SKM-1 treated with dmso at 0.1 percent for 144 hours (cell line): ENCODE results near the gene UBE2G2.

Experiments
- DNase-seq: peaks from one replicate; lab custom pipeline; 2025; ENCODE audit not compliant: unreplicated experiment; lab: John Stamatoyannopoulos, UW

UBE2G2 gene

GRCh38 chr21:44791993-44792392, 9.6 kb downstream of the UBE2G2 start:
- no peak for DNase-seq

- DNase-seq: no peak
Measured at GRCh38 chr21:44791246-44791645, 10.4 kb downstream of the UBE2G2 start.

- no peak for DNase-seq
Measured at GRCh38 chr21:44790368-44790767, 11.3 kb downstream of the UBE2G2 start.

GRCh38 chr21:44789880-44790279, 11.7 kb downstream of the UBE2G2 start:
- no peak for DNase-seq

- no peak for DNase-seq
Measured at GRCh38 chr21:44785620-44786335, 15.8 kb downstream of the UBE2G2 start.

GRCh38 chr21:44784810-44785209, 16.8 kb downstream of the UBE2G2 start:
- no peak for DNase-seq

- DNase-seq: no peak
Measured at GRCh38 chr21:44783020-44783696, 18.5 kb downstream of the UBE2G2 start.

- DNase-seq: no peak
Measured at GRCh38 chr21:44780767-44781459, 20.7 kb downstream of the UBE2G2 start.

- no peak for DNase-seq
Measured at GRCh38 chr21:44780137-44780502, 21.5 kb downstream of the UBE2G2 start.

GRCh38 chr21:44779417-44780136, 22.0 kb downstream of the UBE2G2 start:
- DNase-seq: no peak

GRCh38 chr21:44778983-44779382, 22.6 kb downstream of the UBE2G2 start:
- no peak for DNase-seq

- no peak for DNase-seq
Measured at GRCh38 chr21:44778499-44778911, 23.1 kb downstream of the UBE2G2 start.

- no peak for DNase-seq
Measured at GRCh38 chr21:44778094-44778493, 23.5 kb downstream of the UBE2G2 start.

GRCh38 chr21:44774972-44775371, 26.6 kb downstream of the UBE2G2 start:
- DNase-seq: no peak

- DNase-seq: no peak
Measured at GRCh38 chr21:44773291-44773932, 28.2 kb downstream of the UBE2G2 start.

- DNase-seq: no peak
Measured at GRCh38 chr21:44771896-44772525, 29.6 kb downstream of the UBE2G2 start.

- no peak for DNase-seq
Measured at GRCh38 chr21:44767834-44768831, 33.5 kb downstream of the UBE2G2 start.

GRCh38 chr21:44766818-44767354, 34.7 kb downstream of the UBE2G2 start:
- no peak for DNase-seq
